T-helper 9 cell (primary cell): ENCODE measurements around the gene ADAM33.

Source experiments
- DNase-seq: peaks from one replicate; pipeline ENCODE4 v3.0.0-alpha.2; 2020

The ADAM33 gene

DNA sequence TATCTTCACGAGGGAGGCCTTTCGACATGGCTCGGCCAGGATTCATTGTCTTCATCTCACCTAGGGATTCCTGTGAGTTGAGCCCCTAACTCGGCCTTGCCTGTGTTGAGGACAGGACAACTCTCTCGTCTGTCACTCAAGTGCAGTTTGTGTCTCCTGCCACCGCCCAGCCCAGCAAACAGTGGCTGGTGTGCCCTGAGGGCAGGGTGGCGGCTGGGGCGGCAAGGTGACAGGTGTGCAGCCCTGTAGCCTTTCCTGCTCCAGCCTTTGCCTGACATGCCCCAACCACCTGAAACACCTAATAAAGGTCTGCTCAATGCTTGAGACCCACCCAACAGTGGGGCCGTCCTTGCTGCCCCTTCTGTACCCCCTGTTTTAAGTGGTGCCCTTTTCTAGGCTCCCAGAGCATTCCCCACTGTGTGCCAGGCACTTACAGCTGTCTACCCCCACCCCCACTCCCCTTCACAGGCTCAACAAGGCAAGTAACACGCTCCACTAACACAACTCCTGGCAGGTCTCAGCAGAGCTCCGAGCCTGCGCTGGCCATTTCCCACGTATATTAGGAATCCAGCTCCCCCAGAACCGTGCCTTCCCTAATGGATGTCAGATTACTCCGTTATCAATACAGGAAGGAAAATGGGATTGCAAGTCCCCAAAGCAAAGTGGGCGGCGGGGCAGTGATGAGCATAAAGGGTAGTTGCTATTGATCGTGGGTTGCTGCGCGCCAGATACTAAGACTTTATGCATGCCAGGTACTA, 36.3 kb downstream of the ADAM33 start:
- no peak for DNase-seq

DNA sequence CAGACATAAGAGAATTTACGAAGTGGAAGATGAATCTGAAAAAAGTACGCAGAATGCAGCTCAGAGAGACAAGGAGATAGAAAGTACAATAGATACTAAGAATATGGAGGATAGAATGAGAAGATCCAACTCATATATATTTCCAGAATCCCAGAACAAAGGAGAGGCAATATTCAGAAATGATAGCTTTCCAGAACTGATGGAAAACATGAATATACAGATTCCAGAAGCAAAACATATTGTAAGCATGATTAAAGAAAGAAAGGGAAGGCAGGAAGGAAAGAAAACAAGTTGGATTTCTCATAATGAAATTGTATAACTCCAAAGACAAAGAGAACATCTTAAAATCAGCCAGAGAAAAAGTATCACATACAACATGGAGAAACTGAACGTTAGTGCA, 41.6 kb downstream of the ADAM33 start:
- DNase-seq, result no peak

DNA sequence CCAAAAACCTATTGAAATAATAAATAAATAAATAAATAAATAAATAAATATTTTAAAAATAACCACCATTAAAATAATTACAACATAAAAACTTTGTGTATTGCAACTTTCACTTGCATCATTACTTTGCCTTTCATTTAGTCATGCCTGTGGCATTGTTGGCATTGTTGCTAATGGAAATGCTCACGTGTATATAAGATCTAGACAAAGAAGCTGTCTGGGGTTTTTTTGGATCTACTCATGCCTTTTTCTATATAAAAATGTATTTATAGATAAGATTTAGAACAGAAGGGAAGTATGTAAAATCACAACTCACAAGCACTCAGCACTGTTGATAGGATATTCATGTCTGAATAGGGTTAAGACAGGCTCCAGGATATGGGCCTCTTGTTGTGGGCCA, 46.5 kb downstream of the ADAM33 start:
- no peak for DNase-seq

DNA sequence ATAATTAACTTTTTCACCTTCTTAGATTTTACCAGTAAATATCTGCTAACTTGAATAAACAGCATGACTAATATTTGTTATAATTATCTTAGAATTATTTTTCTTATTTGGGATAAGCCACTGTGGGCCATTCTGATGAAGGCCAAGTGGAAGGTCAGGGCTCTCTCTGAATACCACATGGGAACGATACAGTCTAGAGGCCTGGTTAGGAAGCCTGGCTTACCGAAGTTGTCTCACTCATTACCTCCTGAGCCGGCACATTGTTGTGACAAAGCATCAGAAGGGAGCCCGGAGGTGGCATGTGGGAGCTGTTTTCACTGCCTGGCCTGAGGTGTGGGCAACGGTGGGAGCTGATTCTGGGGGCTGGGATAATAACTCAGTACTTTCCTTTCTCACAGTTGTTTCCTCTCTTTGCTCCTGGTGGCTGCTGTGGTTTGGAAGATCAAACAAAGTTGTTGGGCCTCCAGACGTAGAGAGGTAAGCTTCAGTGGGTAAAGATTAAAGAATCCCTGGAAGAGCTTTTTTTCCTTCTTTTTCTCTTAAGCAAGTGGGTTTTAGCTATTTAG, 47.8 kb downstream of the ADAM33 start:
- no peak for DNase-seq

DNA sequence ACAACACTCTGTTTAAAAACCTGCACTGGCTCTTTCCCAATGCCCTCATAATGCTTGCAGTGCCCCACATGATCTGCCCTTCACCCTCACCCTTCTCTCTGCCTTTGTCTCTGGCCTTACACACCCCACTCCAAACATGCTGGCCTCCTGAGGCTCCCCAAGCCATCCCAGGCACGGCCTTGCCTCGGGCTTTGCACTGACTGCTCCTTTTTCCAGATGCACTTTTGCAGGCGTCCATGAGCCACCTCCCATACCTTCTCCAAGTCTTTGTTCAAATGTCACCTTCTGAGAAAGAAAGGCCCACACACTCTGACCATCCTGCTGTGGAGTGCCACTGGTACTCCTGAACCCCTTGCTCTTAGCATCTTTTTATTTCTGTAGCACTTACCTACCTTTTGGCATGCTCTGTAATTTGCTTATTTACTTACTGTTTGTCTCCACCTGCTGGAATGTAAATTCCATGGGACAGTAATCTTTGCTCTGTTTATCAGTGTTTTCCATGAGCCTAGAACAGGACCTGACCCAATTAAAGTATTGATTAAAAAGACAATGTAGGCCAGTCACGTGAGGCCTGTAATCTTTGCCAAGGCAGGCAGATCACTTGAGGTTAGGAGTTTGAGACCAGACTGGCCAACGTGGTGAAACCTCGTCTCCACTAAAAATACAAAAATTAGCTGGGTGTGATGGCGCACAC, 49.4 kb downstream of the ADAM33 start:
- DNase-seq, result no peak

DNA sequence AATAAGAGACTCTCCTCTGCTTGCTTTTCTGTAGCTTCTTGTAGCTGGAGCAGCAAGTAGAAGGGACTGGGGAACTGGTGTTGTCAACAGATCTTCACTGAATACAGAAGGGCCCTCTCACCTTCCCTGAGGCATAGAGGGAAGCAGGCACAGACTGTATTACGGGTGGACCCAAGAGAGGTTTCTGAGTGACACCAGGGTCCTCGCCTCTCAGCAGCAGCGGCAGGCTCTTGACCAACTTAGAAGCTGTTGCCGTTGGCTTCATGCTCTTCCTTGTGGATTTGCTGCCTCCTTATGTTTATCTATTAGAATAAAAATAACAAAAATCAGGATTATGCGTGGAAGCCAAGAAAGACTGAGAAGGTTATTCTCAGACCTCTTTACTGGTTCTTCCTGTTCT, 50.3 kb downstream of the ADAM33 start:
- DNase-seq, result no peak

DNA sequence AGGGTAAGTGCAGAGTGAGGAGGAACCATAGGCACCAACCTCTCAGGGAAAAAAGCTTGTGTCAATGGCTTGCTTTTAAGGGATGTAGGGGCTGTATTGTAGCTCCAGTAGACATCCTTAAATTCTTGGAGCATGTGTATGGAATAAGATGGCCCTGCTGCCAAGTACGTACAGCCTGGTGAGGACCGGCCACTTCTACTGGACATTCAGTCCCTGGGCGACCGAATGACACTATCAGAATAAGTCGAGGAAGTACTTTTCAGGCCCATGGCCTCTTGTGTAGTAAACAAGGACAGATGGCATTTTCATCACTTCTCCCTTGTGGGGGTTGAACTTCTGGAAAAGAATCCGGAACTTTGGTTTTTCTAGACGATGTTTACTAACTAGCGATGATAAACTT, 51.4 kb downstream of the ADAM33 start:
- no peak for DNase-seq

DNA sequence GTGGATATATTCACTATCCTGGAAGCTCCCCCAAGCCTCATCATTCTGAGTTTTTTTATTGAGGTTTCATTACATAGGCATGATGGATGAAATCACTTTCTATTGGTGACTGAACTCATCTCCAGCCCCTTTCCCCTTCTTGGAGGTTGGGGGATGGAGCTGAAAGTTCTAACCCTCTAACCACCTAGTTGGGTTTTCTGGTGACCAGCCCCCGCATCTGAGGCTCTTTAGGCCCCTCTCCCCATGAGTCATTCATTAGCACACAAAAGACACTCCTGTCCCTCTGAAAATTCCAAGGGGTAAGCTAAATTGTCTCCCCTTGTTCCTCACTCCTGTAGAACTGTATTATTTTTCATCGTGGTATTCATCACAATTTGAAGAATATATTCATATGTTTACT, 51.9 kb downstream of the ADAM33 start:
- no peak for DNase-seq

DNA sequence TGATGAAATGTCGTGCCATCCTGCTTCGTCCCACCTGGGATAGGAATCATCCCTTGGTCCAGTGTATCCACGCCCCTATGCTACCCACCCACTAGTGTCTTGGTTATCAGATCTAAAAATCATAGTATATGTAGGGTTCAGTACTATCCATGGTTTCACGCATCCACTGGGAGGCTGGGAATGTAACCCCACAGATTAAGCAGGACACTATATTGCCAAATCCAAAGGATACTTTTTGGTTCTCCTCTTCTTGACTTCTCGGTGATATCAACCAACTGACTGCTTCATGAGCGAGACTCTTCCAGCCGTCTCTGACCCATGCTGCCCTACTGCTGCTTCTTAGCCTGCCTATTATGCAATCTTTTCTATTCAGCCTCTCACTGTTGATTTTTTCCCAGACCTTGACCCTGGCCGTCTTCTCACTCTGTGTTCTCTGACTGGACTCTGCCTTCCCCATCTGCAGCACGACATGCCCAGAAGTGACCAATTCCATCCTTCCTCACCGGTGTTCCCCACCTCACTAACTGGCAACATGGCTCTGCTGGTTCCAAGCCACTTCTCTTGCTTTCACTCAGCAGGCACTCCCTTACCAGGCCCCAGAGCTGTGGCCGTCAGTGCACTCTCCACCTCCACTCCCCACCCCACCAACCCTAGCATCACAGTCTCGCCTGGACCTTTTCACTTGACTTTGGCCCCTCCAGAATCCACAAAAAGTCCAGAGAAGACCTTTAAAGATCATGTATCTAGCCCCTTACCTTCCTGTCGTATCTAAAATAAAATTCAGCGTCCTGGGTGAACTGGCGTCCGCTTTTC, 53.1 kb downstream of the ADAM33 start:
- no peak for DNase-seq

DNA sequence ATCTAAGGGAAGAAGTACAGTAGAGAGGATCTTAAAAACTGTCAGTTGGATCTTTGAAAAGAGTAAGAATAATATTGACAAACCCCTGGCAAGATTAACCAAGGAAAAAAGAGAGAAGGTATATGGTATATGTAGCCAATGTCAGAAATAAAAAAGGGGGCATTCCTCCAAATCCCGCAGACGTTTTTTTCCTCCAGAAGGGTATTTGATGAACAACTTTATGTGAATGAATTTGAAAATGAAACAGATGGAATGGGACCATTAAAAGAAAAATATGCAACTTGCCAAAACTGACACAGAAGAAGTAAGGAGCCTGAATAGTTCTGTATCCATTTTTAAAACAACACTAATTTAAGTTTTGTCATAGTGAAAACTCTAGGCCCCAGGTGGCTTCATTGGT, 54.3 kb downstream of the ADAM33 start:
- no peak for DNase-seq

DNA sequence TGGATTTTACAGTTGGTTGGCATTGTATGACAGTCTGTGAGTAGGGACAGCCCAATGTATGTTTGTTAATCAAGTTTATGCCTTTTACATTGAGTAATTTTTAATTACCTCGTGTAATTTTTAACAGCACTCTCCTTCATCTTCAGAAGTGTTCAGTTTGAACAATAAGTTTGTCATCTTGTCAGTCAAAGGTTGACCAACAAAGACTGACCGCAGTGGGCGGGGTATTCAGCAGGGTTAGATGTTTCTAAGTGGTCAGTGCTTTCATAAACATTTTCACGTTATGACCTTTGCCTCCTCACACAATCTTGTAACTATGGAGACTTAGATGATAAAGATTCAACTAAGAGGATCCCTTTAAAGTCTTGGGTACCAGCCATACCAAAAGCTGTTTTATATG, 59.4 kb downstream of the ADAM33 start:
- DNase-seq, result no peak

DNA sequence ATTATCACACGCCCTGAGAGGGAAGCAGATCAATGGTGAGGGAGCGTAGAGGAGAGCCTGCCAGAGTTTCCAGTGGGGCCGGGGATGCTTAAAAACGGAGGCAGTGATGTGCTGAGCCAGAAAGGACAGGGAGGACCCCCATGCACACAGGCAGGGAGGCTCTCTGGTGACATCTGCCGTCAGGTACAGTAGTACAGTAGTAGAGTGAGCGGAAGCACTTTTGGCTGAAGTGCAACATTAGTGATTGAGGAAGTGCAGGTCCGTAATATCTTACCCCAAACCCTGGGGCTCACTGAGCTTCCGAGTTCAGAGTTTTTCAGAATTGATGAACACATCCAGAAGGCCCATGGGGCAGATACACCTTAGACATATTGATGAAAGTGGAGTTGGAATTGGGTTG, 60.7 kb downstream of the ADAM33 start:
- no peak for DNase-seq
